ENCODE measurements around the gene MMP17. TPM values are rescaled to one million over a fixed set of nuclear protein-coding genes. Genes with fewer than 3 reads are reported as not detected.
"Not testable (repeated sequence)": the region's sequence is repeated elsewhere in the genome, so short reads cannot be mapped to it uniquely, and the experiment has no call there.

MMP17 gene
- total RNA-seq, 2 donors from 2014 or later, result 2.5 TPM; not detected in 1

DNA sequence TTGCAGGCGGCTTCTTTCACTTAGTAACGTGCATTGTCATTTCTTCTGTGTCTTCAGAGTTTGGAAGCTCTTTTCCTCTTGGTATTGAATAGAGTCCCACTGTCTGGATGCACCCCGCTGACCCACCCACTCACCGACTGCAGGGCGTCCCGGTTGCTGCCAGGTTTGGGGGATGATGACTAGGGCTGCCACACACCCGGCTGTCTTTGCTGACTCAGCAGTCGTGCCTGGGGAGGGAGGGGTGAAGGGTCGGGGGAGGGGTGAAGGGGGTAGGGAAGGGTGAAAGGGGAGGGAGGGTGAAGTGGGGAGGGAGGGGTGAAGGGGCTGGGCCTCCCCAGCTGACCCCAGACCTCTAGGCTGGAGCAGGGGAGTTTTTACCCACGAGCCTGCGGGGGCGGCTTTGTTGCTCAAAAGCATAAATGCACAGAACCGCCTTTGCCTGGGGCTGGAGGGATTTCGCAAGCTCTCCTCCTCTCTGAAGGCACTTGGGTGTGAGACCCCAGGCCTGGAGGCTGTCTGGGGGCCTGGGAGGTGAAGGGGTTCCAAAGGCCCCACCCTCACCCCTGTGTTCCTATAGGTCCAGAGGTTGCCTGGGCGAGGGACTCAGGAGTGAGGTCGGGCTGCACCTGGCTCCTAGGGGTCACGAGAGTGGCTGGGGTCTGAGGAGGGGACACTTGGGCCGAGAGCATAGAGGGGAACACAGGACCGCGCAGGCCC, 35.0 kb downstream of the MMP17 start:
- no peak for DNase-seq
- no peaks in the 10 kb centered on the region for H3K9me3 ChIP-seq (ENCODE audit: control insufficient read depth, low read length, poor library complexity, severe bottlenecking)
- Mint-ChIP-seq H3K36me3 (ENCODE audit: low read depth) (no peaks in the 10 kb centered on the region), H3K27ac (no peak overlapping the region), H3K4me1 (peaks cover 12% of the 10 kb centered on the region), H3K4me3 (no peak overlapping the region), H3K27me3 (peaks cover 6% of the 10 kb centered on the region)
- ATAC-seq, result no peak

DNA sequence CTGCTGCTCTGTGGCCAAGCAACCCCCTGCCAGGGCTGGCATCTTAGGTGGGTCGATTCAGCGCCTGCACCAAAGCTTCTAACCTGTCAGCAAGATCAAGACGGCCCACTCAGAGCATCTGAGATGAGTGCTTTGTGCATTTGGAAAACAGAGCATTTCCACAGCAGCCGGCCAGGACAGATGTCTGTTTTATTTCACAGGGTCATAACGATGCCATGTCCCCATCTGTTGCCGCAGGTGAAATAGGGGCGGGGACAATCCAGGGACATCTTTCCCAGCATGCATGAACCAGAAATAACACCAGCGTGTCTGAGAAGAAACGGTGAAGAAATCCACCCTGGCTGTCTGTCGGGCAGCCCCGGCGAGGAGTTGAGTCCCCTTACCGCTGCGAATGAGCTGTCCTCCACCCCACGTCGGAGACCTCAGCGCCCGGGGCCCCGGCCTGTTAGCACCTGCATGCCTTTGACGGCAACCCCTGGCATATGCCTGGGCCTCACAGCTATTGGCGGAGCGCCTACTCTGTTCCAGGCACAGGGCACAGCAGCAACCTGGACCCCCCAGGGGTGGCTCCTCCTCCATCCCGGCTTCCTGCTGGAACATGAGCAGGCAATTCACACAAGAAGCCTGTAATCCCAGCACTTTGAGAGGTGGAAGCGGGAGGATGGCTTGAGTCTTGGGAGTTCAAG, 35.7 kb downstream of the MMP17 start:
- Mint-ChIP-seq H3K27me3 (no peaks in the 10 kb centered on the region), H3K36me3 (ENCODE audit: low read depth) (no peaks in the 10 kb centered on the region), H3K4me1 (peaks cover 12% of the 10 kb centered on the region), H3K27ac (no peak overlapping the region), H3K4me3 (no peak overlapping the region)
- H3K9me3 ChIP-seq (ENCODE audit: control insufficient read depth, low read length, poor library complexity, severe bottlenecking), result no peaks in the 10 kb centered on the region
- DNase-seq, result no peak
- ATAC-seq, result no peak

DNA sequence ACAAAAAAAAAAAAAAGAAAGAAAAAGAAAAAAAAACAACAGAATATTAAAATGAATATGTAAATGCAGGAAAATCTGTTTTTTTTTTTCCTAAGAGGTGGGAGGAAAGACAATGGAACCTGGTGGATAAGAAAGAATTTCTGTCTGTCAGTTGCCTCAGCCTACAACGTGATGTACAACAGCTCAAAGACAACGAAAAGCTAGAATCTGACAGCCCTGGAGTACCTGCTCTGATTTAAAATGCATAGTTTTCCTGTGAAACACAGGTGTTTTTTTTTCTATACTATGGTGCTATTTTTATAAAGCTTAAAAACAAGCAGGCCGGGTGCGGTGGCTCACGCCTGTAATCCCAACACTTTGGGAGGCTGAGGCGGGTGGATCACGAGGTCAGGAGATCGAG, 36.3 kb downstream of the MMP17 start:
- no peak overlapping the region for H3K27ac Mint-ChIP-seq
- no peaks in the 10 kb centered on the region for H3K27me3 Mint-ChIP-seq
- H3K4me1 Mint-ChIP-seq, result peaks cover 12% of the 10 kb centered on the region
- no peaks in the 10 kb centered on the region for H3K9me3 ChIP-seq (ENCODE audit: control insufficient read depth, low read length, poor library complexity, severe bottlenecking)
- no peak overlapping the region for H3K4me3 Mint-ChIP-seq
- H3K36me3 Mint-ChIP-seq (ENCODE audit: low read depth), result no peaks in the 10 kb centered on the region
- DNase-seq, result no peak
- no peak for ATAC-seq

DNA sequence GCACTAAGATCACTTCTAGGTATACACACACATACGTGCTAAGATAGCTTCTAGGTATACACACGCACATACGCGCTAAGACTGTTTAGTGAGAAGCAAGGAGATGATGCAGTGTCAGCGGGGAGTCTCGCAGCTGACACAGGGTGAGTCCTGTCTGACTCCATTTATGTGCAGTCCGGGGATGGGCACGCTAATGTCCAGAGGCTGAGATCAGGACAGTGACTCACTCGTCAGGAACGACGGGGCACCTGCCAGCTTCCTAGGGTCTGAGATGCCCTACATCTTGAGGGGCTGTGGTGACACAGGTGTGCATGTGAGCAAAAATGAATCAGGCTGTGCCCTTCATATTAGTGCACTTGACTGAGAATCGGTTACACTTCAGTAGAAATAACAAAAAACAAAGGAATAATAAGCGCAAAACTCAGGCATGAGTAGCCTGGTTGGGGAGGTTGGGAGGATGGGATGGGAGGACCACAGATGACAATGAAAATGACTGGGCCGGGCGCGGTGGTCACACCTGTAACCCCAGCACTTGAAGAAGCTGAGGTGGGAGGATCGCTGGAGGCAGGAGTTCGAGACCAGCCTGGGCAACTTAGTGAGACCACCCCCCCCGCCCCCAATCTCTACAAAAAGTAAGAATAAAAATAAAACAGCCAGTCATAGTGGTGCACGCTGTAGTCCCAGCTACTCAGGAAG, 37.1 kb downstream of the MMP17 start:
- no peaks in the 10 kb centered on the region for H3K36me3 Mint-ChIP-seq (ENCODE audit: low read depth)

DNA sequence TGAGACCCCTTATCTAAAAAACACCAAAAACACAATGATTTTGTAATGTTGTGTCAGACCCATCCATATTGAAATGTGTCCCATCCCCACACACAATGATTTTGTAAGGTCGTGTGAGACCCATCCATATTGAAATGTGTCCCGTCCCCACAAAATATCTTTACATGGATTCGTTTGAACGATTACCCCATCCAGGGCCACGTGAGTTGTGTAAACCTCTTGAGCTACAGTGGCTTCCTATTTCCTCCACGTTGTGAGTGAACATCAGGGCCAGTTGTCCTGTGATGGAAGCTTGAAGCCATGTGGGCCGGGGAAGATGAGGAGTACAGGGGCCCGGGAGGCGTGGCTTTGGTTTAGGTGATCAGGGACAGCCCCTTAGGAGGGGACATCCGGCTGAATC, 39.3 kb downstream of the MMP17 start:
- Mint-ChIP-seq H3K4me3 (no peak overlapping the region), H3K4me1 (peaks cover 2% of the 10 kb centered on the region), H3K27ac (no peak overlapping the region), H3K36me3 (ENCODE audit: low read depth) (no peaks in the 10 kb centered on the region), H3K27me3 (no peaks in the 10 kb centered on the region)
- H3K9me3 ChIP-seq (ENCODE audit: control insufficient read depth, low read length, poor library complexity, severe bottlenecking), result no peaks in the 10 kb centered on the region
- ATAC-seq, result no peak
- DNase-seq, result no peak

More for the DNA sequence above, 37.1 kb downstream of the MMP17 start:
- peaks cover 11% of the 10 kb centered on the region for H3K4me1 Mint-ChIP-seq
- no peaks in the 10 kb centered on the region for H3K9me3 ChIP-seq (ENCODE audit: control insufficient read depth, low read length, poor library complexity, severe bottlenecking)
- H3K27me3 Mint-ChIP-seq, result no peaks in the 10 kb centered on the region
- DNase-seq, result no peak
- no peak overlapping the region for H3K4me3 Mint-ChIP-seq
- H3K27ac Mint-ChIP-seq, result no peak overlapping the region
- no peak for ATAC-seq

DNA sequence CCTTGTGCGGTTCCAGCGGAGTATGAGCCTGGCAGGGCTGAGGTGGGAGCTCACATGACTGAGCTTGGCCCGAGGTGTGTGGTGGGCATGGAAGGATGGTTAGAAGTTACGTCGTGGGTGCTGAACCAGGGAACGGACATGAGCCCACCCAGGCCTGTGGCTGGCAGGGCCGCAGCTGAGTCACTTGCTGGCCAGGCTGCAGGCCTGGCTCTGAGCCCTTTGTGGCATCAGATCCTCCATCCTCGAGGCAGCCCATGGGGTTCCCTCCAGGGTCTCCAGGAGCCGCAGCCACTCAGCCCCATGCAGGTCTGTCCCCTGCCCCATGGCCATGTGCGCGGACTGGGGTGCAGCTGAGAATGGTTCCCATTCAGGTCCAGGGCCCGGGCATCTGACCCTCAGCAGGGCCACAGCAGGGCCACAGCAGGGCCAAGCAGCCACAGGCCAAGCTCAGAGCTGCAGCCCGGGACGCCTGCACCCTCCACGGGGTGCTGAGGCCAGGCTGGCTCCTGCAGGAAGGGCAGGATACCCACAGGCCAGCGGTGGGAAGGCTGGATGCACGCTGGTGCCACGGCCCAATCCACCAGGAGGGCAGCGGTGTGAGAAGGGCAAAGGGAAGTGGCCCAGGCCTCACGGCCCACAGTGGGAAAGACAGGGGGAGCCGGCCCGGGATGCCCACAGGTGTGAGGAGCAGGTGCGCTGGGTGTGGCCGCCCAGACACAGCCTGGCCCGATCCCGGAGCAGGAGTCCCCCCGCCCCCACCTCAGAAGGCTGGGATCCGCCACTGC, 39.9 kb downstream of the MMP17 start:
- H3K9me3 ChIP-seq (ENCODE audit: control insufficient read depth, low read length, poor library complexity, severe bottlenecking), result no peaks in the 10 kb centered on the region
- peaks cover 2% of the 10 kb centered on the region for H3K4me1 Mint-ChIP-seq
- H3K4me3 Mint-ChIP-seq, result no peak overlapping the region
- H3K27me3 Mint-ChIP-seq, result no peaks in the 10 kb centered on the region
- no peaks in the 10 kb centered on the region for H3K36me3 Mint-ChIP-seq (ENCODE audit: low read depth)
- no peak overlapping the region for H3K27ac Mint-ChIP-seq
- DNase-seq (no peak), ATAC-seq (no peak)

DNA sequence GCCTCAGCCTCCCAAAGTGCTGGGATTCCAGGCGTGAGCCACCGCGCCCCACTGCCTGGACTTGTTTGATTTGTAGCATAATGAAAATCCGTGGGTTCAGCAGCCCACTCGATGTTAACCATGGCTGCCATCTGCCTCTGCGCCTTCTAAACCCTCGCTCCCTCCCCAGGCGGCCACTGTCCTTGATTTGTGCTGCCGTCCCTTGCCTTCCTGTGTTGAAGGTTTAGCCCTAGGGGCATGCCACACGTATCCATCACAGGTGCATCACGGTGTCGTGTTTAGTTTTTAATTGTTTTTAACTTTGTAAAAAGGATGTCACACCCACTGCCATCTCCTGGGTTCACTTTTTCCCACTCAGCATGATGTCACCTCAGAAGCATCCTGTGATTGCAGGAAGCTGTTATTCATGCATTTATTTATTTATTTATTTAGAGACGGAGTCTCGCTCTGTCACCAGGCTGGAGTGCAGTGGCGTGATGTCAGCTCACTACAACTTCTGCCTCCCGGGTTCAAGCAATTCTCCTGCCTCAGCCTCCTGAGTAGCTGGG, 41.8 kb downstream of the MMP17 start:
- Mint-ChIP-seq H3K27ac (peak overlapping the region; percentile 75), H3K4me3 (peak overlapping the region; percentile 58), H3K27me3 (no peaks in the 10 kb centered on the region), H3K36me3 (ENCODE audit: low read depth) (no peaks in the 10 kb centered on the region), H3K4me1 (peaks cover 2% of the 10 kb centered on the region)
- no peak for ATAC-seq
- DNase-seq, result no peak
- no peaks in the 10 kb centered on the region for H3K9me3 ChIP-seq (ENCODE audit: control insufficient read depth, low read length, poor library complexity, severe bottlenecking)

DNA sequence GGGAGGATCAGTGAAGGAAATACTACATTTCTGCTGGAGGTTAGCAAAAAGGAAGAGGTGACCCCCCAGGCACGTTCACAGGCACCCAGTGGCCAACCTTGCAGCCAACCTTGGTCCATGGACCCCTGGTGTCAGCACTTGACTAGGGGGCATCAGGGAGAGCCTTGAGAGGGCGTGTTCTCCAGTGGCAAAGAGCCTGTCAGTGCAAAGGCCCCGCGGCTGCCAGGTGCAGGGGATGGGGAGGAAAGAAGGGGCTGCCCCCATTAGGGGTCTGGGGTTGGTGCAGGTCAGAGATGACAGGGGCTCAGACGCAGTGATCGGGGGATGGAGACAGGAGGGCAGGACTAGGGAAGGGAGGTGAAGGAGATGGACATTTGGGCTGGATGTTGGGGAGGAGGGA, 43.5 kb downstream of the MMP17 start:
- no peaks in the 10 kb centered on the region for H3K27me3 Mint-ChIP-seq
- ATAC-seq (no peak), DNase-seq (no peak)
- H3K4me1 Mint-ChIP-seq, result peaks cover 2% of the 10 kb centered on the region
- no peaks in the 10 kb centered on the region for H3K9me3 ChIP-seq (ENCODE audit: control insufficient read depth, low read length, poor library complexity, severe bottlenecking)
- H3K27ac Mint-ChIP-seq, result no peak overlapping the region
- no peak overlapping the region for H3K4me3 Mint-ChIP-seq
- H3K36me3 Mint-ChIP-seq (ENCODE audit: low read depth), result no peaks in the 10 kb centered on the region

DNA sequence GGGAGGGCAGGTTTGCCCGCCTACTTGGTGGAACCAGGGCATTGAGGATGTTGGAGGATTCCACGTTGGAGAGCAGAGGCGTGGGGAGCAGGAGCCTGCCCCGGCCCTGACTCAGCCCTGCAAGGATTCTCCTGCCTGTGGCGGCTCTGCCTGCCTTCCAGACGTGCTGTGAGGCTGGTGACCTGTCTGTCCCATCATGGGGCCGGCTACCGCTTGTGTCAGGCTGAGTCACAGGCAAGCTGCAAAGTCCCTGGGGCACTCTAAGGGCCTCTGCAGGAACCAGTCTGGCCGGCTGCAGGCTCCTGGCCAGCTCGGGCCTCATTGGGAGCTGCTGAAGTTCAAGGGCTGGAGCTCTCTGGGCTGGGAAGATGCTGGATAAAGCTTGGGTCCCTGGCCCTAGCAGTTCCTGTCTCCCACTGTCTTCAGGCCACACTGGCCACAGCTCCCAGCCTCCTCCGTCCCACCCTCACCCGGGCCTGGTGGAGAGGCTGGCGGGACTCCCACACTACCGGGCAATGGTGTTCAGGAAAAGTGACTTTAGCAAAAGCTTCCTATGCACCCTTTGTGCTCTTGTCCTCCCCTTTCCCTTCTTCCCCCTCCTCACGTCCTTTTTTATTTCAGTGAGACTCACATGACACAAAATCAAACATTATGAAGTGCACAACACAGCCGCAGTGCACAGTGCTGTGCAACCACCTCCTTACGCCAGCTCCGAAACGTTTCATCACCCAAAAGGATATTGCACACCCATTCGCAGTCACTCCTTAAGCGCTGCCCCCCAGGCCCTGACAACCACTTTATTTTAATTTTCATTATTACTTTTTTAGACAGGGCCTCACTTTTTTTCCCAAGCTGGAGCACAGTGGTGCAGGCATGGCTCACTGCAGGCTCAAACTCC, 44.2 kb downstream of the MMP17 start:
- no peak overlapping the region for H3K27ac Mint-ChIP-seq
- H3K4me1 Mint-ChIP-seq, result peaks cover 2% of the 10 kb centered on the region
- no peaks in the 10 kb centered on the region for H3K27me3 Mint-ChIP-seq
- no peak overlapping the region for H3K4me3 Mint-ChIP-seq
- H3K9me3 ChIP-seq (ENCODE audit: control insufficient read depth, low read length, poor library complexity, severe bottlenecking), result no peaks in the 10 kb centered on the region
- DNase-seq (no peak), ATAC-seq (no peak)
- H3K36me3 Mint-ChIP-seq (ENCODE audit: low read depth), result no peaks in the 10 kb centered on the region

DNA sequence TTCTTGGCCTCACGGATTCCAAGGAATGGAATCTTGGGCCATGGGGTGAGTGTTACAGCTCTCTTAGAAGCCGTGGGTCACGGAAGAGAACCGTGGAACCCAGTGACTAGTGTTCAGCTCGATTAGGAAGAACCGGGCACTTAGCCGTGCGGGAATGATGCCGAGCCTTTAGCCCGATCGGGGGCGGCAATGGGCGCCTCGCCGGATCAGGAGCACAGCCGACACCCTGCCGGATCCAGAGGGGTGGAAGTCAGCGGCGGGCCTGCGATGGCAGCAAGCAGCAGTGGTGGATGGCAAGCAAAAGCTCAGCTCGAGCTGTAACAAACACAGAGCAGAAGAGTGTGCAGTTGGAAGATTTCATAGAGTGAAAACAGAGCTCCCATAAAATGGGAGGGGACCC, 45.1 kb downstream of the MMP17 start:
- H3K9me3 ChIP-seq (ENCODE audit: control insufficient read depth, low read length, poor library complexity, severe bottlenecking), result no peaks in the 10 kb centered on the region
- Mint-ChIP-seq H3K4me3 (no peak overlapping the region), H3K4me1 (peaks cover 2% of the 10 kb centered on the region), H3K27me3 (peaks cover 6% of the 10 kb centered on the region), H3K36me3 (ENCODE audit: low read depth) (no peaks in the 10 kb centered on the region), H3K27ac (no peak overlapping the region)
- DNase-seq (no peak), ATAC-seq (no peak)

DNA sequence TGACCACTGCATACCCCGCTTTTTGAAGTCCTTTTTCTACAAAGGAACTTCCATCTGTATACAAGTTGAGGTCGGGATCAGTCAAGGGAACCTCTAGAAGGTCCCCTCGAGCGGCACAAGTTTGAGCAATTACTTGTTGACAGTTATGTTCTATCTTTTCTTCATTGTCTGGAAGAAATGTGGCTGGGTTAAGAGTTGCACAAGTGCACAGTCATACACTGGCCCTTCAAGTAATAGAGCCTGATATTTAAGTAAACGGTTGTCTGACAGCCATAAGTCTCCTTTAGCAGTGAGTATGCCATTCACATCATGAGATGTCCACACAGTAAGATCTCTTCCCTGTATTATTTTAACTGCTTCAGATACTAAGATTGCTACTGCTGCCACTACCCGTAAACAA, 46.8 kb downstream of the MMP17 start:
- H3K9me3 ChIP-seq (ENCODE audit: control insufficient read depth, low read length, poor library complexity, severe bottlenecking); ATAC-seq; DNase-seq; H3K36me3 Mint-ChIP-seq (ENCODE audit: low read depth); H3K4me3 Mint-ChIP-seq; H3K27ac Mint-ChIP-seq; H3K4me1 Mint-ChIP-seq: not testable (repeated sequence)
- H3K27me3 Mint-ChIP-seq, result peaks cover 12% of the 10 kb centered on the region

DNA sequence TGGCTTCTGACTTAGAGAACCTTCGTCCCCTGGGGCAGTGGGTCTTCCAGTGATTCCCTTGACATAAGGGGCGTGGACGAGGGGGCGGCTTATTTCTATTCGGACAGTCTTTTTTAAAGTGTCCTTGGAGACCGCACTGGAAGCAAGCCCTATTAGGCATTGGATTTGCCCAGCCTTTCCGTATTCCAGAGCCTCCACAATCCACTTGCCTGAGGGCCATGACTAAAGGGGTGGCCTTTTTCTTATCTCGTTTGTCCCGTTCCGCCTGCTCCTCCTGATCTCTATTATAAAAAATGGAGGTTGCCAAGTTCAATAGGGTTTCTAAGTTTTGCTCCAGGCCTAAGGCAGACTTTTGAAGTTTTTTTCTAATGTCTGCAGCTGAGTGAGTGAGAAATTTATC, 49.0 kb downstream of the MMP17 start:
- DNase-seq; H3K4me1 Mint-ChIP-seq; H3K27ac Mint-ChIP-seq; H3K9me3 ChIP-seq (ENCODE audit: control insufficient read depth, low read length, poor library complexity, severe bottlenecking); H3K4me3 Mint-ChIP-seq; ATAC-seq; H3K36me3 Mint-ChIP-seq (ENCODE audit: low read depth): not testable (repeated sequence)
- H3K27me3 Mint-ChIP-seq, result peaks cover 28% of the 10 kb centered on the region

All from T-helper 17 cell (primary cell).